Jurkat, Clone E6-1 (cell line): Measurements from ENCODE around the gene ARID5A.

Experiments used
- DNase-seq: peaks from one replicate; pipeline ENCODE4 v3.0.0-alpha.2; 2011; ENCODE audit warnings: low read depth, low spot score
- H3K4me3 ChIP-seq: 2 replicates; pipeline ENCODE4 v1.5.1; 2011; ENCODE audit warnings: mild to moderate bottlenecking, low read length, control low read depth, moderate library complexity

Gene ARID5A

GRCh38 chr2:96535331-96535730, 1.2 kb upstream of the ARID5A start:
- DNase-seq: no peak
- H3K4me3 ChIP-seq: no peak overlapping the region

GRCh38 chr2:96537066-96537733, 648 bp downstream of the ARID5A start:
- peak; percentile 87 for DNase-seq
- H3K4me3 ChIP-seq: peak overlapping the region; percentile 65

- peak overlapping the region; percentile 65 for H3K4me3 ChIP-seq
- no peak for DNase-seq
These were observed 1.4 kb downstream of the ARID5A start for GRCh38 chr2:96537734-96538486.

- peak overlapping the region; percentile 65 for H3K4me3 ChIP-seq
- DNase-seq: peak; percentile 88
These were observed 2.1 kb downstream of the ARID5A start for GRCh38 chr2:96538487-96539214.

GRCh38 chr2:96539215-96539920, 2.8 kb downstream of the ARID5A start:
- DNase-seq: no peak
- peak overlapping the region; percentile 65 for H3K4me3 ChIP-seq

GRCh38 chr2:96540136-96540535, 3.6 kb downstream of the ARID5A start:
- no peak for DNase-seq
- no peak overlapping the region for H3K4me3 ChIP-seq

- H3K4me3 ChIP-seq: no peak overlapping the region
- no peak for DNase-seq
These were observed 5.0 kb downstream of the ARID5A start for GRCh38 chr2:96541398-96542152.

GRCh38 chr2:96542357-96542977, 5.9 kb downstream of the ARID5A start:
- no peak for DNase-seq
- H3K4me3 ChIP-seq: no peak overlapping the region

GRCh38 chr2:96546321-96546720, 9.8 kb downstream of the ARID5A start:
- H3K4me3 ChIP-seq: no peak overlapping the region

GRCh38 chr2:96546797-96547196, 10.2 kb downstream of the ARID5A start:
- no peak for DNase-seq
- no peak overlapping the region for H3K4me3 ChIP-seq

More at GRCh38 chr2:96546321-96546720, 9.8 kb downstream of the ARID5A start:
- peak; percentile 44 for DNase-seq

- H3K4me3 ChIP-seq: no peak overlapping the region
- no peak for DNase-seq
These were observed 10.7 kb downstream of the ARID5A start for GRCh38 chr2:96547203-96547641.

- DNase-seq: no peak
- no peak overlapping the region for H3K4me3 ChIP-seq
These were observed 11.2 kb downstream of the ARID5A start for GRCh38 chr2:96547731-96548171.

GRCh38 chr2:96548558-96549465, 12.3 kb downstream of the ARID5A start:
- H3K4me3 ChIP-seq: no peak overlapping the region
- DNase-seq: no peak

- H3K4me3 ChIP-seq: no peak overlapping the region
These were observed 12.9 kb downstream of the ARID5A start for GRCh38 chr2:96549466-96549785.

GRCh38 chr2:96549967-96550786, 13.6 kb downstream of the ARID5A start:
- H3K4me3 ChIP-seq: no peak overlapping the region
- DNase-seq: no peak

More at GRCh38 chr2:96549466-96549785, 12.9 kb downstream of the ARID5A start:
- no peak for DNase-seq

- DNase-seq: no peak
- H3K4me3 ChIP-seq: no peak overlapping the region
These were observed 14.4 kb downstream of the ARID5A start for GRCh38 chr2:96550787-96551604.
